GM06990 (cell line): ENCODE data around the gene ZNF791.

Experiments
- DNase-seq: peaks from one replicate; pipeline ENCODE4 v3.0.0-alpha.2; 2011; ENCODE audit not compliant: insufficient read length; ENCODE audit errors: extremely low read depth
- H3K27me3 ChIP-seq: replicated peaks from 2 replicates; pipeline ENCODE4 v1.6.0; 2011; ENCODE audit warnings: low read length; ENCODE audit not compliant: control insufficient read depth, insufficient read depth
- H3K36me3 ChIP-seq: 2 replicates; pipeline ENCODE4 v1.5.1; 2011; ENCODE audit warnings: low read length; ENCODE audit not compliant: control insufficient read depth, insufficient read depth
- H3K4me3 ChIP-seq: replicated peaks from 2 replicates; pipeline ENCODE4 v1.5.1; 2011; ENCODE audit warnings: low read depth, mild to moderate bottlenecking, control low read depth, low read length
- CTCF ChIP-seq: IDR thresholded peaks from 2 replicates; pipeline ENCODE4 v1.5.1; 2011; ENCODE audit warnings: low read length, control low read depth, mild to moderate bottlenecking, inconsistent platforms; ENCODE audit not compliant: insufficient read depth, poor library complexity, severe bottlenecking

ZNF791 gene

GRCh38 chr19:12580180-12580694, 30.5 kb upstream of the ZNF791 start:
- Histone ChIP-seq H3K36me3 (peaks cover 14% of the 10 kb centered on the region), H3K27me3 (no peaks in the 10 kb centered on the region), H3K4me3 (no peak overlapping the region)
- no peak for DNase-seq
- no peak for TF ChIP-seq CTCF

- DNase-seq, result no peak
- no peak overlapping the region for H3K4me3 ChIP-seq
- H3K36me3 ChIP-seq, result peaks cover 14% of the 10 kb centered on the region
- no peaks in the 10 kb centered on the region for H3K27me3 ChIP-seq
- no peak for TF ChIP-seq CTCF
Measured at GRCh38 chr19:12581100-12581499, 29.6 kb upstream of the ZNF791 start.

- Histone ChIP-seq H3K4me3 (no peak overlapping the region), H3K27me3 (no peaks in the 10 kb centered on the region), H3K36me3 (peaks cover 6% of the 10 kb centered on the region)
- no peak for TF ChIP-seq CTCF
- no peak for DNase-seq
Measured at GRCh38 chr19:12596485-12596884, 14.2 kb upstream of the ZNF791 start.

GRCh38 chr19:12596927-12597548, 13.7 kb upstream of the ZNF791 start:
- H3K27me3 ChIP-seq, result no peaks in the 10 kb centered on the region
- no peak overlapping the region for H3K4me3 ChIP-seq
- TF ChIP-seq CTCF, result no peak
- H3K36me3 ChIP-seq, result peaks cover 6% of the 10 kb centered on the region
- DNase-seq, result no peak

GRCh38 chr19:12597594-12597993, 13.1 kb upstream of the ZNF791 start:
- Histone ChIP-seq H3K27me3 (no peaks in the 10 kb centered on the region), H3K36me3 (peaks cover 6% of the 10 kb centered on the region)
- TF ChIP-seq CTCF, result no peak

GRCh38 chr19:12603714-12604113, 7.0 kb upstream of the ZNF791 start:
- no peak for TF ChIP-seq CTCF
- H3K4me3 ChIP-seq, result no peak overlapping the region
- DNase-seq, result peak; percentile 46
- peaks cover 8% of the 10 kb centered on the region for H3K36me3 ChIP-seq
- H3K27me3 ChIP-seq, result no peaks in the 10 kb centered on the region

More at GRCh38 chr19:12597594-12597993, 13.1 kb upstream of the ZNF791 start:
- DNase-seq, result no peak
- H3K4me3 ChIP-seq, result no peak overlapping the region
